HCT116 (cell line): ENCODE measurements around the gene SUSD3. TPM values are rescaled to one million over a fixed set of nuclear protein-coding genes. Genes with fewer than 3 reads are reported as not detected.
A peak's percentile ranks its signal among the peaks of the same experiment; 100 is the strongest.

Experiments
- ATAC-seq: fragments of 200-7000 bp; cut with Tn5 transposase; 2 replicates; pipeline ENCODE4 v1.9.1; 2020; ENCODE audit warnings: mild to moderate bottlenecking, moderate library complexity
- BruUV-seq: library from RNA; stranded (reverse); fragments of 400-500 nt; replicated peaks from 2 replicates; lab custom pipeline; 2021; lab: Mats Ljungman, UMichigan
- CTCF ChIA-PET: fragments of 300-600 bp; sonication (Branson Sonifier 250); formaldehyde crosslinking; loops from one replicate; lab custom pipeline; 2021; ENCODE audit warnings: antibody characterized with exemption; lab: Charles Lee
- POLR2A ChIA-PET: fragments of 300-600, 350-600 bp; sonication (Branson Sonifier 250); formaldehyde crosslinking; loops from one replicate; lab custom pipeline; 2021; ENCODE audit warnings: antibody characterized with exemption; lab: Charles Lee
- RAD21 ChIA-PET, 2 experiments: fragments of 300-600 bp; sonication (Branson Sonifier 250); formaldehyde crosslinking; loops; one replicate each; lab custom pipeline; 2023; ENCODE audit warnings: low total read pairs in 2 of 2; ENCODE audit not compliant: uncharacterized antibody in 2 of 2, unreplicated experiment in 2 of 2, low non-redundant PET in 1 of 2; lab: Charles Lee
- DNase-seq: peaks from one replicate; pipeline ENCODE4 v3.0.0-alpha.2; 2010; ENCODE audit warnings: low read depth, low spot score
- H2AFZ ChIP-seq: fragments of 200-600 bp; shearing (Covaris generic), sonication (generic); 2 replicates; pipeline ENCODE4 v1.6.1; 2017; ENCODE audit warnings: low read depth, mixed run types, mixed read lengths, antibody characterized with exemption, low read length; ENCODE audit not compliant: poor library complexity, severe bottlenecking
- H3K27ac ChIP-seq: 2 replicates; pipeline ENCODE4 v1.5.1; 2012; ENCODE audit warnings: low read depth, low read length
- H3K27me3 ChIP-seq: fragments of 200-600 bp; sonication (generic); 2 replicates; pipeline ENCODE4 v1.6.1; 2016; ENCODE audit warnings: mixed run types, low read length, mixed read lengths; ENCODE audit not compliant: insufficient read depth
- H3K36me3 ChIP-seq, 2 experiments: fragments of 200-500 bp in 1 of 2; fragments of 200-600 bp in 1 of 2; sonication (Bioruptor generic) in 1 of 2; sonication (generic) in 1 of 2; 2 replicates each; pipeline versions ENCODE4 v1.5.1 to v1.6.1; 2014 to 2016; ENCODE audit warnings: low read length in 2 of 2, inconsistent platforms in 1 of 2, mixed read lengths in 1 of 2, mixed run types in 1 of 2; ENCODE audit not compliant: insufficient read depth in 2 of 2, control insufficient read depth in 1 of 2
- H3K4me1 ChIP-seq, 2 experiments: fragments of 200-600 bp in 1 of 2; sonication (generic) in 1 of 2; 2 replicates each; pipeline versions ENCODE4 v1.5.1 to v1.6.1; 2012 to 2017; ENCODE audit warnings: low read length in 2 of 2, inconsistent platforms in 1 of 2, mild to moderate bottlenecking in 1 of 2, mixed read lengths in 1 of 2, mixed run types in 1 of 2, moderate library complexity in 1 of 2; ENCODE audit not compliant: insufficient read depth in 2 of 2, control insufficient read depth in 1 of 2
- H3K4me2 ChIP-seq: fragments of 200-600 bp; sonication (generic); 2 replicates; pipeline ENCODE4 v1.6.1; 2017; ENCODE audit warnings: mixed run types, low read length, mixed read lengths
- H3K4me3 ChIP-seq, 2 experiments: fragments of 200-600 bp in 1 of 2; sonication (generic) in 1 of 2; replicated peaks in 1 of 2; 2 replicates each; pipeline ENCODE4 v1.5.1; 2011 to 2016; ENCODE audit warnings: low read length in 2 of 2, control low read depth in 1 of 2, low read depth in 1 of 2, mild to moderate bottlenecking in 1 of 2, mixed read lengths in 1 of 2, mixed run types in 1 of 2
- H3K79me2 ChIP-seq: fragments of 200-600 bp; sonication (generic); 2 replicates; pipeline ENCODE4 v1.6.1; 2017; ENCODE audit warnings: mild to moderate bottlenecking, mixed run types, low read length, moderate library complexity, mixed read lengths; ENCODE audit not compliant: insufficient read depth
- H3K9ac ChIP-seq: fragments of 200-600 bp; sonication (generic); 2 replicates; pipeline ENCODE4 v1.6.1; 2016; ENCODE audit warnings: low read length, mixed read lengths
- H3K9me2 ChIP-seq: fragments of 200-600 bp; sonication (generic), shearing (Covaris generic); 2 replicates; pipeline ENCODE4 v1.6.1; 2017; ENCODE audit warnings: mixed run types, mild to moderate bottlenecking, moderate library complexity; ENCODE audit not compliant: insufficient read depth
- H3K9me3 ChIP-seq, 2 experiments: fragments of 200-500 bp in 1 of 2; fragments of 200-600 bp in 1 of 2; sonication (Bioruptor generic) in 1 of 2; sonication (generic) in 1 of 2; 2 replicates each; pipeline ENCODE4 v1.6.1; 2014 to 2017; ENCODE audit warnings: low read length in 2 of 2, mixed read lengths in 2 of 2, inconsistent platforms in 1 of 2, low read depth in 1 of 2, mild to moderate bottlenecking in 1 of 2, mixed run types in 1 of 2, moderate library complexity in 1 of 2; ENCODE audit not compliant: control insufficient read depth in 1 of 2, insufficient read depth in 1 of 2
- H4K20me1 ChIP-seq: fragments of 200-600 bp; sonication (generic), shearing (Covaris generic); 2 replicates; pipeline ENCODE4 v1.6.1; 2017; ENCODE audit warnings: mixed run types, mild to moderate bottlenecking, moderate library complexity; ENCODE audit not compliant: insufficient read depth
- EGR1 ChIP-seq: IDR thresholded peaks from 2 replicates; pipeline ENCODE4 v1.6.1; 2012; ENCODE audit warnings: low read depth
- ELF1 ChIP-seq: IDR thresholded peaks from 2 replicates; pipeline ENCODE4 v1.6.1; 2012; ENCODE audit warnings: low read depth, borderline replicate concordance
- EZH2 ChIP-seq: fragments of 200-600 bp; sonication (generic); IDR thresholded peaks from 2 replicates; pipeline ENCODE4 v1.6.1; 2017; ENCODE audit warnings: antibody characterized with exemption, mixed run types
- EZH2phosphoT487 ChIP-seq: fragments of 200-600 bp; IDR thresholded peaks from 2 replicates; pipeline ENCODE4 v1.6.1; 2018; ENCODE audit warnings: antibody characterized with exemption, borderline replicate concordance
- POLR2AphosphoS5 ChIP-seq: IDR thresholded peaks from 2 replicates; pipeline ENCODE4 v1.6.1; 2011; ENCODE audit warnings: mild to moderate bottlenecking, low read depth, low read length, moderate library complexity
- SIN3A ChIP-seq: IDR thresholded peaks from 2 replicates; pipeline ENCODE4 v1.6.1; 2012; ENCODE audit warnings: low read depth
- TCF7L2 ChIP-seq: IDR thresholded peaks from 2 replicates; pipeline ENCODE4 v1.7.0; 2011; ENCODE audit warnings: borderline replicate concordance, inconsistent platforms; ENCODE audit not compliant: insufficient read depth, insufficient read length; ENCODE audit errors: extremely low read depth
- ZFX ChIP-seq: fragments of 450-650 bp; IDR thresholded peaks from 2 replicates; pipeline ENCODE4 v1.6.1; 2017
- ZNF274 ChIP-seq: fragments of 200-500 bp; sonication (Bioruptor generic); IDR thresholded peaks from 2 replicates; pipeline ENCODE4 v1.6.1; 2014; ENCODE audit warnings: mild to moderate bottlenecking, low read depth, low read length, inconsistent platforms
- intact Hi-C: fragments of 100-400 bp; cut with micrococcal nuclease; formaldehyde crosslinking; loops from 2 replicates; pipeline ENCODE4 v1.10.0; 2022
- total RNA-seq: library from RNA; stranded (reverse); gene quantifications from one replicate; pipeline ENCODE4 v1.2.1, GENCODE V29; 2021; ENCODE audit not compliant: unreplicated experiment
- TF ChIP-seq, protein P1 (sequence below): IDR thresholded peaks from 2 replicates; pipeline ENCODE4 v1.6.1; 2012; ENCODE audit warnings: low read depth
- TF ChIP-seq, protein P2 (sequence below): IDR thresholded peaks from 2 replicates; pipeline ENCODE4 v1.6.1; 2012
- TF ChIP-seq, protein P3 (sequence below): IDR thresholded peaks from 2 replicates; pipeline ENCODE4 v1.6.1; 2012

SUSD3 gene
- total RNA-seq, 1 experiment from 2014 or later, result 11.3 TPM

DNA sequence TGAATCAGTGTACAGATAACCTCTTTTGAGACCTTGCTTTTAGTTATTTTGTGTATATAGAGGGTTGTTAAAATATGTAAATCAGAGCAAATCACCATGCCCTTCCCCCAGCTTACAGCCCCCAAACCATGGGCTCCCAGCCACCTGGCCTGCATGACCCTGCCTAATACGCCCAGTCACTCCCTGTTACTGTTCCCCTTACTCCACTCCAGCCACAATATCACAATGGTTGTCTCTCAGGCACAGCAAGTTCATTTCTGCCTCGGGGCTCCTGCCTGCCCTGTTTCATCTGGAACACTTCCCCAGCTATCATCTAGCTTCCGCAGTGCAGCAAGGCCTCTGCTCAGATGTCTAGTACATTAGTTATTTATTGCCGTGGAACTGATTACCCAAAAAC lies 32.6 kb downstream of the SUSD3 start:
- H3K4me2 ChIP-seq, result peak overlapping the region; percentile 48
- H3K27ac ChIP-seq, result peak overlapping the region; percentile 3; the same call in 1 of the 2 replicates
- peaks cover 0 to 21% of the 10 kb centered on the region in 2 experiments; a peak in 2 of 4 replicates for H3K9me3 ChIP-seq
- intact Hi-C loops, result no loop called here
- ATAC-seq (no peak), DNase-seq (no peak)
- no peak for TF ChIP-seq ZFX
- no peak for TF ChIP-seq EGR1
- no peak for TF ChIP-seq POLR2AphosphoS5
- TF ChIP-seq ZNF274, result no peak
- TF ChIP-seq EZH2, result no peak
- TF ChIP-seq SIN3A, result no peak
- TF ChIP-seq ELF1, result no peak
- no peaks in the 10 kb centered on the region for H4K20me1 ChIP-seq
- no peak overlapping the region for H2AFZ ChIP-seq
- ChIA-PET CTCF (no interaction called here), POLR2A (no interaction called here), RAD21 (no interaction called here)
- no peaks in the 10 kb centered on the region for H3K27me3 ChIP-seq
- no peaks in the 10 kb centered on the region for H3K9me2 ChIP-seq
- peaks cover 0 to 1% of the 10 kb centered on the region in 2 experiments; a peak in 1 of 4 replicates for H3K36me3 ChIP-seq
- H3K79me2 ChIP-seq, result no peaks in the 10 kb centered on the region; the same call in 1 of the 2 replicates
- BruUV-seq, result no TSS peak
- peak overlapping the region in 1 of 2 experiments; percentile 8; a peak in 1 of 4 replicates for H3K4me3 ChIP-seq
- no peak overlapping the region for H3K9ac ChIP-seq
- H3K4me1 ChIP-seq, result peaks cover 12 to 45% of the 10 kb centered on the region in 2 experiments

DNA sequence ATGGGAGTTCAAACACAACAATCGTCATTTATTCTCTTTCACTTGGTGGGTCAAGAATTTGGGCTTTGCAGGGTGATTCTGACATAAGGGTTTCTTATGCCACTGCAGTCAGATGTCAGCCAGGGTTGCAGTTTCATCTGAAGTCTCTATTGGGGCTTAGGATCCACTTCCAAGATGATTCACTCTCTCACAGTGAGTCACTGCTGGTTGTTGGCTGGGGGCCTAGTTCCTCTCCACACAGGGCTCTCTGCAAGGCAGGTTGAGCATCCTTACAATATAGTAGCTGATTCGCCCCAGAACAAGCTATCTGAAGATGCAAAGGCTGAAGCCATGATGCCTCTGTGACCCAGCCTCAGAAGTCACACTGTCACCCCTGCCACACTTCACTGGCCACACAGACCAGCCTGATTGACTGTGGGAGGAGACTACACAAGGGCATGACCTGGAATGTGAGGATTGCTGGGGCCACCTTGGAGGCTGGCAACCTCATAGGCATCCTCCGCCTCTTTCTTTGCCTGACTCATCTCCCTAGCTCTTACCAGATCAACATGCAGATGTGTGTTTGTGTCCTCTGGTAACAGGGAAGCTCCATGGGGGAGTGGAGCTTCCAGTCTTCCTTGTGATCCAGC lies 33.1 kb downstream of the SUSD3 start:
- no peak overlapping the region for H2AFZ ChIP-seq
- H3K9me2 ChIP-seq, result no peaks in the 10 kb centered on the region
- no peaks in the 10 kb centered on the region for H3K27me3 ChIP-seq
- no peak for ATAC-seq
- H3K4me3 ChIP-seq, result peak overlapping the region in 1 of 2 experiments; percentile 8; a peak in 1 of 4 replicates
- no peak overlapping the region for H3K9ac ChIP-seq
- peaks cover 12 to 45% of the 10 kb centered on the region in 2 experiments for H3K4me1 ChIP-seq
- H3K36me3 ChIP-seq, result no peaks in the 10 kb centered on the region
- ChIA-PET RAD21 (no interaction called here), POLR2A (no interaction called here), CTCF (no interaction called here)
- BruUV-seq, result no TSS peak
- 0 out of 2 replicates have a peak overlapping the region, but pooled peaks have one; percentile 3 for H3K27ac ChIP-seq
- intact Hi-C loops, result no loop called here
- H3K4me2 ChIP-seq, result peak overlapping the region; percentile 48
- TF ChIP-seq, protein P1, sequence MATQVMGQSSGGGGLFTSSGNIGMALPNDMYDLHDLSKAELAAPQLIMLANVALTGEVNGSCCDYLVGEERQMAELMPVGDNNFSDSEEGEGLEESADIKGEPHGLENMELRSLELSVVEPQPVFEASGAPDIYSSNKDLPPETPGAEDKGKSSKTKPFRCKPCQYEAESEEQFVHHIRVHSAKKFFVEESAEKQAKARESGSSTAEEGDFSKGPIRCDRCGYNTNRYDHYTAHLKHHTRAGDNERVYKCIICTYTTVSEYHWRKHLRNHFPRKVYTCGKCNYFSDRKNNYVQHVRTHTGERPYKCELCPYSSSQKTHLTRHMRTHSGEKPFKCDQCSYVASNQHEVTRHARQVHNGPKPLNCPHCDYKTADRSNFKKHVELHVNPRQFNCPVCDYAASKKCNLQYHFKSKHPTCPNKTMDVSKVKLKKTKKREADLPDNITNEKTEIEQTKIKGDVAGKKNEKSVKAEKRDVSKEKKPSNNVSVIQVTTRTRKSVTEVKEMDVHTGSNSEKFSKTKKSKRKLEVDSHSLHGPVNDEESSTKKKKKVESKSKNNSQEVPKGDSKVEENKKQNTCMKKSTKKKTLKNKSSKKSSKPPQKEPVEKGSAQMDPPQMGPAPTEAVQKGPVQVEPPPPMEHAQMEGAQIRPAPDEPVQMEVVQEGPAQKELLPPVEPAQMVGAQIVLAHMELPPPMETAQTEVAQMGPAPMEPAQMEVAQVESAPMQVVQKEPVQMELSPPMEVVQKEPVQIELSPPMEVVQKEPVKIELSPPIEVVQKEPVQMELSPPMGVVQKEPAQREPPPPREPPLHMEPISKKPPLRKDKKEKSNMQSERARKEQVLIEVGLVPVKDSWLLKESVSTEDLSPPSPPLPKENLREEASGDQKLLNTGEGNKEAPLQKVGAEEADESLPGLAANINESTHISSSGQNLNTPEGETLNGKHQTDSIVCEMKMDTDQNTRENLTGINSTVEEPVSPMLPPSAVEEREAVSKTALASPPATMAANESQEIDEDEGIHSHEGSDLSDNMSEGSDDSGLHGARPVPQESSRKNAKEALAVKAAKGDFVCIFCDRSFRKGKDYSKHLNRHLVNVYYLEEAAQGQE, result no peak
- TF ChIP-seq EZH2phosphoT487, result no peak
- TF ChIP-seq POLR2AphosphoS5, result peak; percentile 53; the same call in 1 of the 2 replicates
- TF ChIP-seq, protein P2, sequence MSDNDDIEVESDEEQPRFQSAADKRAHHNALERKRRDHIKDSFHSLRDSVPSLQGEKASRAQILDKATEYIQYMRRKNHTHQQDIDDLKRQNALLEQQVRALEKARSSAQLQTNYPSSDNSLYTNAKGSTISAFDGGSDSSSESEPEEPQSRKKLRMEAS, result no peak
- TF ChIP-seq EGR1, result no peak
- TF ChIP-seq TCF7L2, result no peak
- TF ChIP-seq EZH2, result no peak
- TF ChIP-seq ELF1, result no peak
- TF ChIP-seq, protein P3, sequence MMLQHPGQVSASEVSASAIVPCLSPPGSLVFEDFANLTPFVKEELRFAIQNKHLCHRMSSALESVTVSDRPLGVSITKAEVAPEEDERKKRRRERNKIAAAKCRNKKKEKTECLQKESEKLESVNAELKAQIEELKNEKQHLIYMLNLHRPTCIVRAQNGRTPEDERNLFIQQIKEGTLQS, result no peak
- H3K9me3 ChIP-seq, result peaks cover 0 to 21% of the 10 kb centered on the region in 2 experiments; a peak in 2 of 4 replicates
- H3K79me2 ChIP-seq, result peaks cover 4% of the 10 kb centered on the region
- no peaks in the 10 kb centered on the region for H4K20me1 ChIP-seq
- peak; percentile 73 for DNase-seq
